Measurements from ENCODE around the gene TTR. TPM values are rescaled to one million over a fixed set of nuclear protein-coding genes. Genes with fewer than 3 reads are reported as not detected.

TTR gene
- total RNA-seq, 1 donor from 2014 or later = not detected

DNA sequence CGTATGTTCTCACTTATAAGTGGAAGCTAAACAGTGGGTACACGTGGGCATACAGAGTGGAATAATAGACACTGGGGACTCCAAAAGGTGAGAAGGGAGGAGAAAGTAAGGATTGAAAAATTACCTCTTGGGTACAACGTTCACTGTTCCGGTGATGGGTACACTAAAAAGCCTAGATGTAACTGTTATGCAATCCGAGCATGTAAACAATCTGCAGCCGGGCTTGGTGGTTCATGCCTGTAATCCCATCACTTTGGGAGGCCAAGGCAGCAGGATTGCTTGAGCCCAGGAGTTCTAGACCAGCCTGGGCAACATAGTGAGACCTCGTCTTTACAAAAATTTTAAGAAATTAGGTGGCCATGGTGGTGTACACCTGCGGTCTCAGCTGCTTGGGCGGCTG, 33.1 kb upstream of the TTR start:
- DNase-seq (ENCODE audit: low read depth) (no peak), FAIRE-seq (no peak)
- no peaks in the 10 kb centered on the region for H4K20me1 ChIP-seq (ENCODE audit: insufficient read depth, low read length)
- no peaks in the 10 kb centered on the region for H3K9me3 ChIP-seq (ENCODE audit: insufficient read depth, low read depth, low read length)
- peaks cover 13% of the 10 kb centered on the region for H3K27me3 ChIP-seq (ENCODE audit: insufficient read depth, low read length)
- no peak overlapping the region for H3K4me3 ChIP-seq (ENCODE audit: insufficient read depth, low read depth, low read length)
- no peaks in the 10 kb centered on the region for H3K27me3 Mint-ChIP-seq (ENCODE audit: low read depth, unreplicated experiment)
- no peaks in the 10 kb centered on the region for H3K36me3 ChIP-seq (ENCODE audit: insufficient read depth, low read length)
- H3K4me3 Mint-ChIP-seq (ENCODE audit: unreplicated experiment) = no peak overlapping the region
- no peaks in the 10 kb centered on the region for H3K9me3 Mint-ChIP-seq (ENCODE audit: unreplicated experiment)
- peaks cover 2% of the 10 kb centered on the region for H3K4me1 Mint-ChIP-seq (ENCODE audit: low read depth, unreplicated experiment)
- no peak overlapping the region for H3K4me2 ChIP-seq (ENCODE audit: low read length)
- no peaks in the 10 kb centered on the region for H3K79me2 ChIP-seq (ENCODE audit: insufficient read depth, low read length)
- H3K36me3 Mint-ChIP-seq (ENCODE audit: low read depth, unreplicated experiment) = no peaks in the 10 kb centered on the region
- no peak overlapping the region for H3K9ac ChIP-seq (ENCODE audit: low read length)
- TF ChIP-seq CTCF (IDR thresholded peaks at IDR 0.05; ENCODE audit: insufficient read depth, low read depth, low read length) (no peak), EZH2 (IDR thresholded peaks at IDR 0.05; ENCODE audit: insufficient read depth, low read length) (no peak)
- H3K27ac ChIP-seq (ENCODE audit: low read depth, low read length) = no peak overlapping the region
- no peak overlapping the region for H2AFZ ChIP-seq (ENCODE audit: low read depth, low read length)
- H3K4me1 ChIP-seq (ENCODE audit: insufficient read depth, low read length) = no peaks in the 10 kb centered on the region
- H3K27ac Mint-ChIP-seq (ENCODE audit: unreplicated experiment) = no peak overlapping the region

DNA sequence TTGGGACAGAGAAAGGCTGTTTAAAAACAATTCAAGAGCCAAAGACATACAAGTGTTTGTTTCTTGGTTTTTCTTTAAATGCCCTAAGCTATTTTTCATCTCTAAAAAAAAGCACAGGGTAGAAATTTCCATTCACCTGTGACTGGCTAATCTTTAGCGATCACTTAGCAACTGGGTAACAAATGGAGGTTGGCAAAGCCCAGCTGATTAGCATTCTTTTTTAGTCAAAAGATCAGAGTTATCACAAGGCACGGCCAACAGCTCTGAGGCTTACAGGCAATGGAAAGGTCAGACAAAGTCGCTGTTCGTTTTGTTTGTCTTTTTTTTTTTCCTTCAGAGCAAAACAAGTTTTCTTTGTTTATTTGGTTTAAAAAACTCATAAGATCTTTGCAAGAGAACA, 29.0 kb upstream of the TTR start:
- H3K36me3 Mint-ChIP-seq (ENCODE audit: low read depth, unreplicated experiment) = no peaks in the 10 kb centered on the region
- no peak overlapping the region for H3K9ac ChIP-seq (ENCODE audit: low read length)
- no peaks in the 10 kb centered on the region for H4K20me1 ChIP-seq (ENCODE audit: insufficient read depth, low read length)
- no peaks in the 10 kb centered on the region for H3K4me1 ChIP-seq (ENCODE audit: insufficient read depth, low read length)
- no peaks in the 10 kb centered on the region for H3K9me3 ChIP-seq (ENCODE audit: insufficient read depth, low read depth, low read length)
- H3K36me3 ChIP-seq (ENCODE audit: insufficient read depth, low read length) = no peaks in the 10 kb centered on the region
- no peak overlapping the region for H3K4me3 Mint-ChIP-seq (ENCODE audit: unreplicated experiment)
- no peaks in the 10 kb centered on the region for H3K79me2 ChIP-seq (ENCODE audit: insufficient read depth, low read length)
- DNase-seq (ENCODE audit: low read depth) = no peak
- peaks cover 21% of the 10 kb centered on the region for H3K27me3 ChIP-seq (ENCODE audit: insufficient read depth, low read length)
- H3K27ac ChIP-seq (ENCODE audit: low read depth, low read length) = no peak overlapping the region
- H2AFZ ChIP-seq (ENCODE audit: low read depth, low read length) = no peak overlapping the region
- TF ChIP-seq CTCF (IDR thresholded peaks at IDR 0.05; ENCODE audit: insufficient read depth, low read depth, low read length) (no peak), EZH2 (IDR thresholded peaks at IDR 0.05; ENCODE audit: insufficient read depth, low read length) (no peak)
- no peaks in the 10 kb centered on the region for H3K9me3 Mint-ChIP-seq (ENCODE audit: unreplicated experiment)
- no peak overlapping the region for H3K4me2 ChIP-seq (ENCODE audit: low read length)
- no peak overlapping the region for H3K27ac Mint-ChIP-seq (ENCODE audit: unreplicated experiment)
- no peak overlapping the region for H3K4me3 ChIP-seq (ENCODE audit: insufficient read depth, low read depth, low read length)
- H3K4me1 Mint-ChIP-seq (ENCODE audit: low read depth, unreplicated experiment) = no peaks in the 10 kb centered on the region
- FAIRE-seq = no peak
- peaks cover 4% of the 10 kb centered on the region for H3K27me3 Mint-ChIP-seq (ENCODE audit: low read depth, unreplicated experiment)

DNA sequence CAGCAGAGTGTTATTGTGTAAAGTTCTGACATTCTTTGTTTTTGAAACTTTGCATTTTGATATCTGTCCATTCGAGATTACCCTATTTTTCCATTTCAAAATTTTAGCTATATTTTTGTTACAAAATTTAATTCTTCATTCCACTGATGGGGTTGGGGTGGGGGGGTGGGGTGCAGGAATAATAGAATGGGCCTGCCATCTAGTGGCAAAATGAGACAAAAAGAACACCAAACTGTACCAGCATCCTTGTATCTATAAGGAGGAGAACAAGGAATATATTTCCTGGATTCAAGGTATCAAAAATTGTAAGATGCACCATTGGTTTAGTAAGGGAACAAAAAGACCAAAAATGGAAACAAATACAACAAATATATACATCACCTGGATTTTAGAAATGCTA, 27.9 kb upstream of the TTR start:
- Histone ChIP-seq H3K79me2 (ENCODE audit: insufficient read depth, low read length) (no peaks in the 10 kb centered on the region), H3K9me3 (ENCODE audit: insufficient read depth, low read depth, low read length) (no peaks in the 10 kb centered on the region), H3K4me2 (ENCODE audit: low read length) (no peak overlapping the region), H4K20me1 (ENCODE audit: insufficient read depth, low read length) (no peaks in the 10 kb centered on the region), H3K9ac (ENCODE audit: low read length) (no peak overlapping the region), H3K4me3 (ENCODE audit: insufficient read depth, low read depth, low read length) (no peak overlapping the region), H3K36me3 (ENCODE audit: insufficient read depth, low read length) (no peaks in the 10 kb centered on the region), H2AFZ (ENCODE audit: low read depth, low read length) (no peak overlapping the region), H3K27me3 (ENCODE audit: insufficient read depth, low read length) (peaks cover 21% of the 10 kb centered on the region), H3K4me1 (ENCODE audit: insufficient read depth, low read length) (no peaks in the 10 kb centered on the region), H3K27ac (ENCODE audit: low read depth, low read length) (no peak overlapping the region)
- no peak overlapping the region for H3K4me3 Mint-ChIP-seq (ENCODE audit: unreplicated experiment)
- TF ChIP-seq CTCF (IDR thresholded peaks at IDR 0.05; ENCODE audit: insufficient read depth, low read depth, low read length) (no peak), EZH2 (IDR thresholded peaks at IDR 0.05; ENCODE audit: insufficient read depth, low read length) (no peak)
- DNase-seq (ENCODE audit: low read depth) (no peak), FAIRE-seq (no peak)
- no peaks in the 10 kb centered on the region for H3K4me1 Mint-ChIP-seq (ENCODE audit: low read depth, unreplicated experiment)
- no peaks in the 10 kb centered on the region for H3K36me3 Mint-ChIP-seq (ENCODE audit: low read depth, unreplicated experiment)
- H3K9me3 Mint-ChIP-seq (ENCODE audit: unreplicated experiment) = no peaks in the 10 kb centered on the region
- peaks cover 4% of the 10 kb centered on the region for H3K27me3 Mint-ChIP-seq (ENCODE audit: low read depth, unreplicated experiment)
- H3K27ac Mint-ChIP-seq (ENCODE audit: unreplicated experiment) = no peak overlapping the region

Measured in astrocyte (in vitro differentiated cells and primary cell).